T47D (cell line): ENCODE data around the gene FGD4.

Source experiments
- DNase-seq, 2 experiments: peaks; one replicate each; pipeline versions ENCODE4 v3.0.0 to v3.0.0-alpha.2; 2011 to 2012; ENCODE audit warnings: low read depth in 1 of 2, low spot score in 1 of 2
- JUND ChIP-seq: IDR thresholded peaks from 2 replicates; pipeline ENCODE4 v1.6.1; 2012; ENCODE audit warnings: low read depth
- in situ Hi-C: cut with HindIII; loops from 2 replicates; pipeline ENCODE4 v1.10.0; 2016; ENCODE audit warnings: low sequenced_read_pairs, low pct_unique_long_range_greater_than_20kb

The FGD4 gene

DNA sequence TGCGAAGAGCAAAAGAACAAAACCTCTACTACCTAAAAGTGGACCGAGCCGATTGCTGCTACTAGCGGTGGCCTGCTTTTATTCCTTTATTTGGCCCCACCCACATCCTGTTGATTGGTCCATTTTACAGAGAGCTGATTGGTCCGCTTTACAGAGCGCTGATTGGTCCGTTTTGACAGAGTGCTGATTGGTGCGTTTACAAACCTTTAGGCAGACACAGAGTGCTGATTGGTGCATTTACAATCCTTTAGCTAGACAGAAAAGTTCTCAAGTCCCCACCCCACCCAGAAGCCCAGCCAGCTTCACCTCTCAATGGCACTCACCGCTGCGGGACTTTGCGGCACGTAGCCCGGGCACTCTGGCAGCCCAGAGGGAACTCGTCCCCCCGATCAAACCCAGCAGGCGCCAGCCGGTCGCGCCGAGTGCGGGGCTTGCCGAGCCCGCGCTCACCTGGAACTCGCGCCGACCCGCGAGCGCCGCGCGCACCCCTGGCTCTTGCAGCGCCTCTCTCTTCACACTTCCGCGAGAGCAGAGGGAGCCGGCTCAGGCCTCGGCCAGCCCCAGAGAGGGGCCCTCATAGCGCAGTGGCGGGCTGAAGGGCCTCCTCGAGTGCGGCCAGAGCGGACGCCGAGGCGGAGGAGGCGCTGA lies 8.7 kb upstream of the FGD4 start:
- no peak for TF ChIP-seq JUND
- in situ Hi-C loops = no loop called here
- DNase-seq = no peak

DNA sequence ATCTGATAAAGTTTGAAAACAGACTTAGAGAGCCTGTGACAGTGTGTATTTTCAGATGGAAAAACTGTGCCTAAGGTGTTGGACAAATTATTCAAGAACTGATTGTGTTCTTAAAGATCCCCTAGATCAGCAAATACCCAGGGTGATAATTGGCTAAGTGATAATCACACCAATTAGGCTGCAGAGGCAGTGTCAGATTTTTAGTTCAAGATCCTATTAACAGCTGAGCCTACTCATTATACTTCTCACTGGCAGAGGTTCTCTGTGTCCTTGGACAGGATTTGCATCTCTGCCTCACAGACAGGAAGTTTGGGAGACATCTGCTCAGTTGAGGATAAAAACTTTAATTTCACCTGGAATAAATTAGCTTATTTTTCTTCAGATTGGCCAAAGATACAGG lies 4.3 kb upstream of the FGD4 start:
- in situ Hi-C loops = no loop called here
- no peak for TF ChIP-seq JUND
- DNase-seq = no peak

DNA sequence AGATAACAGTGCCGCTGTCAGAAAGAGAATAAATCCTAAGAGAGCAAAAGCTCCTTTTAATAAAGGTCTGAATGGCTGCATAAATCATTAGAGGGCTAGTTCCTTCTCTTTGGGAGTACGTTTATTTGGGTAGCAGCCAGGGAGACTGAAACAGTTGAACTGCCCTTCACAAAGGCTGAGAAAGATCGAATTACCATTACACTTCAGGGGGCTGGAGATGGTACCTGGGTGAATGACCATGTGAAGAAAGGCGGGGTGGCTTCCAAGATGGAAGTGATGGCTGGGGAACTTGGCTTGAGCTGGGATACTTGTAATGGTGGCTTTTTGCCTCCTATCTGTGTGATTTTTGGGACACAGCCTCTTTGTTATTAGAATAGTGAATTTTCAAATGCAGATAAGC lies 1.7 kb upstream of the FGD4 start:
- TF ChIP-seq JUND = no peak
- DNase-seq = no peak
- in situ Hi-C loops = no loop called here

DNA sequence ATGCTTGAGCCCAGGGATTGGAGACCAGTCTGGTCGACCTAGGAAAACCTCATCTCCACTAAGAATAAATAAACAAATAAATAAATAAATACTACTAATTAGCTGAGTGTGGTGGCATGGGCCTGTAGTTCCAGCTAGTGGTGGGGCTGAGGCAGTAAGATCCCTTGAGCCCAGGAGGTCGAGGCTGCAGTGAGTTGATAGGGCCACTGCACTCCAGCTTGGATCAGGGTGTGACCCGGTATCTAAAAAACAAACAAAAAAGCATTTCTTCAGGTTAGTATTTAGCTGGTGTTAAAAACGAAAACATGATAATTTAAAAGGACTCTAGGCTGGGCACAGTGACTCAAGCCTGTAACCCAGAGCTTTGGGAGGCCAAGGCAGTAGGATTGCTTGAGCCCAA lies 1.2 kb upstream of the FGD4 start:
- DNase-seq = no peak
- in situ Hi-C loops = no loop called here
- no peak for TF ChIP-seq JUND

DNA sequence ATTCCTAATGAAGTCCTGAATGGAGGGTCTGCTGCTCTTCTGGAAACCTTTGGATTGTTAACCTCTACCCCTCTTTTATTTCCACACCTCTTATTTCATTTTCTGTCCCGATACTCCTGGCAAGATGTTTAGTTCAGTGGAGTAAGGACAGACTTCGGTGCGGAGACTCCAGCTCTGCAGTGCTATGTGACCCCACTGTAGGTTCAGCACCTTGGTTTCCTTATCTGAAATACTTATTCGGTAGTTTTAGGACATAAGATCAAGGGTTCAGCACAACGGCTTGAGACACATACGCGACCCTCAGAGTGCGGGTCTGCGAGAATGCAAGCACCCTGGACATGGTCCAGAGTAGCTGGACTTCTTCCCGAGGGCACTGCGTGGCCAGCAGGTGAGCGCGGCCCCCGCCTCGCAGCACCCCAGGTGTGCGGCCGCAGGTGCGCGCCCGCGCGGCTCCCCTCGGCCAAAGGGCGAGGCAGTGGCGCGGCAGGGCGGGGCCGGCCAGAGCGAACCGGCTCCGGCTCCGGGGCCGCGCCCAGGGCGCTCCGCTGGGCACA lies 465 bp upstream of the FGD4 start:
- DNase-seq = peak in 1 of 2 experiments; percentile 9
- TF ChIP-seq JUND = no peak
- in situ Hi-C loops = no loop called here

DNA sequence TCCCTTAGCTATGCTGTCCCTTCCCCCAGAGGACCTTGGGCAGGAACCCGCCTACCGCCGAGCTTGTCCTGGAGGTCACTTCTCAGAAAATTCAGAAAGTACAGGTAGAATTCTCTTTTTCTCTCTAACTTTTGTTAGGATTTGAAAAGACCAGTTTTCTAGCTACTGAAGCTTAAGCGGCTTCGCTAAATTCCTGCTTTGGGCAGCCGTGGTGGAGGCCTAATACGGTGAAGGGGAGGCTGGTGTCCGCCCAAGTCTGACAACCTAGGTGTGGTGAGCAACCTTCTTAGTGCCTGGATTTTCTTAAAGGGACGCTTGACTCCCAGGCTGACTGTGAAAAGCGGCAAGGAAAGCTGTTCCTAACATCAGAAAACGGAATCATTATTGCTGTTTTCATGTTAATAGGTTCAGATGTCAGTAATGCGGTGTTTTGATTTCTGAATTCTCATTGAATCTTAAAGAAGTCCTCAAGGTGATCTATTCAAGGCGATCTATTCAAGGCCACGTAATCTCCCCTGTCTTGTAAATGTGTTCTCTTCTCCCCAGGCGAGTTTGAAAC lies 835 bp downstream of the FGD4 start:
- peak; percentile 64 to 80 for DNase-seq
- in situ Hi-C loops = no loop called here

DNA sequence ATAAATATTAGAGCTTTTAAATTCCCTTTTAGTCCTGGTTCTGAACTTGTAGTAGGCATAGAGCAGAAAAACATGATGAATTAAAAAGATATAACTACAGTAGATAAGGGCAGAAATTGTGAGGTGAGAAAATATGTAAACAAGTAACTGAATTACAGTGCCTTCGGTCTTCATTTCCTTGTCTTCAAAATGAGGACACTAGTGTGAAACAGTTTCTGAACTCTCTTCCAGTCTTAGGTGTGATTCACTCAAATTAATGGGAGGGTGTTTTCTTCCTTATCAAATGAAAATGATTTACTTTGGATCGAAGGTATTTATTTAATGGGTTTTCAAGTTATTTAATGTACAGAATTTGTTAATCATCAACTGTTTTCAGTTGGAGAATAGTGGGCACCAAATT lies 1.5 kb downstream of the FGD4 start:
- DNase-seq = no peak
- in situ Hi-C loops = no loop called here
- no peak for TF ChIP-seq JUND

More for the DNA sequence above, 835 bp downstream of the FGD4 start:
- TF ChIP-seq JUND = no peak

DNA sequence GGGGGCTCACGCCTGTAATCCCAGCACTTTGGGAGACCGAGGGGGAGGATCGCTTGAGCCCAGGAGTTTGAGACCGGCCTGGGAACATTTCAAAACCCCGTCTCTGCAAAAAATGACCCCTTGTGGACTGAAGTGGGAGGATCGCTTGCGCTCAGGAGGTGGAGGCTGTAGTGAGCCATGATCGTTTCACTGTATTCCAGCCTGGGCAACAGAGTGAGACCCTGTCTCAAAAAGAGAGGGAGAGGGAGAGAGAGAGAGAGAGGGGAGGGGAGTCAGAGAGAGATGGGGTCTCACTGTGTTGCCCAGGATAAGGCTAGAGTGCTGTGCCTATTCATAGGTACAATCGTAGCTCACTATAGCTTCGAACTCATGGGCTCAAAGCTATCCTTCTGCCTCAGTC lies 2.8 kb downstream of the FGD4 start:
- no peak for DNase-seq
- TF ChIP-seq JUND = no peak

DNA sequence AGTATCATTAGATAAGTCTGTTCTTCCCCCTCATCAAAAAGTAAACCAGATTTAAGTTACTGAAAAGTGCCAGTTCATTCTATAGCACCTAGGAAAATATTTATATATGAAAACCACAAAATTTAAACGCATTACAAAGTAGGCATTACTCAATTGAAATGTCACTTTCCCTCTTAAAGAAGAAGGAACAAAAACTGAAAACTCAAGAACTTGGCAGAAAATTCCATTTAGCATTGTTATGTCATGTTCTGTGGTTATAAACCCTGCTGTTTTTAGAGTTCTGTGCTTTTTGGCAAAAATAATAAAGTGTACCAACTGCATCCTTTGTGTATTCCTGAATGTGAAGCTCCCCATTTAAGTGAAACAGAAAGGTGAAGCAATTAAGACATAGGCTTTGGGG lies 3.6 kb downstream of the FGD4 start:
- in situ Hi-C loops = no loop called here

More for the DNA sequence above, 2.8 kb downstream of the FGD4 start:
- in situ Hi-C loops = no loop called here

DNA sequence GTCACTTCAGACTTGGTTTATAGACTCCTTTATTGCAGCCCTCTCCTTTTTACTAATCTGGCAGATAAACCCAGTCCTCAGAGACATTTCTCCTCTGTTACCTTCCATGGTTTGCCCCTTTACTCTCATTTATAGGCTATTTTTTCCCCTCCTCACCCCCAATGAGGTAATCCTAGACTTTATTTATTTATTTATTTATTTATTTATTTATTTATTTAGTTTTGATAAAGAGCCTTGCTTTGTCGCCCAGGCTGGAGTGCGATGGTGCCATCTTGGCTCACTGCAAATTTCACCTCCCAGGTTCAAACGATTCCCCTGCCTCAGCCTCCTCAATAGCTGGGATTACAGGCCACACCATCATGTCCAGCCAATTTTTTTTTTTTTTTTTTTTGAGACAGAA lies 8.4 kb downstream of the FGD4 start:
- DNase-seq = no peak
- TF ChIP-seq JUND = no peak
- in situ Hi-C loops = no loop called here

More for the DNA sequence above, 3.6 kb downstream of the FGD4 start:
- DNase-seq = no peak
- no peak for TF ChIP-seq JUND

DNA sequence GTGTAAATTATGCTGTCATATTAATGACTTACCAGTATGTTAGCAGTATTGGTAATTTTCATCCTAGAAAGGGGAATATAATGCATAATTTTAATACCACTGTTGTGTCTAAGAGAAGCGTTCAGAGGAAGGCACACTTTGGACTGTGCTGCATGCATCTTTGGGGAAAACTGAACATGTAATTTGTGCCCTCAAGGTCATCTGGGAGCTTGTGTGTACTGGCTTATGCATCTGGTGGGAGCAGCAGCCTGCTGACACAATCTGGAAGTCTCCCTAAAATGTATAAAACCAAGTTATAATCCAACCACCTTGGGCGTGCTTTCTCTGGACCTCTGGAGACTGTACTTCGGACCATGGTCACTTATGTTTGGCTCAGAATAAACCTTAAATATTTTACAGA lies 14.1 kb downstream of the FGD4 start:
- DNase-seq = no peak
- TF ChIP-seq JUND = no peak
- in situ Hi-C loops = no loop called here

DNA sequence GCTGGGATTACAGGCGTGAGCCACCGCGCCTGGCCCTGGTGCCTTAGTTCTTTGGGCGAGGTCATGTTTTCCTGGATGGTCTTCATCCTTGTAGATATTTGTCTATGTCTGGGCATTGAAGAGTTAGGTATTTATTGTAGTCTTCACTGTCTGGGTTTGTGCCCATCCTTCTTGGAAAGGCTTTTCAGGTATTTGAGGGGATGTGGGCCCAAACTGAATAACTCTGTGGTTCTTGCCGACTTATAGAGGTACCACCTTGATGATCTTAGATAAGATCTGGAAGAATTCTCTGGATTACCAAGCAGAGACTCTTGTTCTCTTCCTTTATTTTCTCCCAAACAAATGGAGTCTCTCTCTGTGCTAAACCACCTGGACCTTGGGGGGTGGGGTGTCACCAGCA lies 18.9 kb downstream of the FGD4 start:
- DNase-seq = no peak
- no peak for TF ChIP-seq JUND
- in situ Hi-C loops = no loop called here

DNA sequence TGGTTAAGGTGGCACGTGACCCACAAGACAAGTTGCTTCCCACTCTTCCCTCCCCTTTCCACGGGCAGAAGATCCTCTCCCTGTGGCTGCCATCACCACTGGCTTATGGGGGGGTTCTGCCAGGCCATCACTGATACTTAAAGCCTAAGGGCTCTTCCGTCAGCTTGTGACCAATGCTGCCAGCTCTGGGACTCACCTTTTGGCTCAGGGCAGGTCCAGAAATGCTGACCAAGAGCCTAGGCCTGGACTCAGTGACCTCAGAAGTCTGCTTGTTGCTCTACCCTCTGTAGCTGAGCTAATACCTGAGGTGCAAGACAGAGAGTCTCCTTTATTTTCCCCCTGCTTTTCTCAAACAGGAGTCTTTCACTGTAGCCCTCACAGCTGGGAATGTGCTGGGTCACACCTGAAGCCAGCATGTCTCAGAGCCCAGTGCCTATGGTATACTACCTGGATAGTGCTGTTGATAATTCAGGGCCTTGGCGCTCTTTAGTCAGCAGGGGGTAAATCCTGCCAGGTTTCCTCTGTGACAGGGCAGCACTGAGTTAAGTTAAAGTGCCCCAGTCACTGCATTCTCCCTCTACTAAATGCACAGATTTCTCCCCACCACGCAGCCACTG lies 19.7 kb downstream of the FGD4 start:
- in situ Hi-C loops = no loop called here
- TF ChIP-seq JUND = no peak
- no peak for DNase-seq
